ENCODE results near the gene VPS18. TPM values are rescaled to one million over a fixed set of nuclear protein-coding genes. Genes with fewer than 3 reads are reported as not detected.
A peak's percentile ranks its signal among the peaks of the same experiment; 100 is the strongest.
"Not testable (repeated sequence)": the region's sequence is repeated elsewhere in the genome, so short reads cannot be mapped to it uniquely, and the experiment has no call there.

Gene VPS18
- total RNA-seq: 32.9 and 41.5 TPM in 2 replicates

DNA sequence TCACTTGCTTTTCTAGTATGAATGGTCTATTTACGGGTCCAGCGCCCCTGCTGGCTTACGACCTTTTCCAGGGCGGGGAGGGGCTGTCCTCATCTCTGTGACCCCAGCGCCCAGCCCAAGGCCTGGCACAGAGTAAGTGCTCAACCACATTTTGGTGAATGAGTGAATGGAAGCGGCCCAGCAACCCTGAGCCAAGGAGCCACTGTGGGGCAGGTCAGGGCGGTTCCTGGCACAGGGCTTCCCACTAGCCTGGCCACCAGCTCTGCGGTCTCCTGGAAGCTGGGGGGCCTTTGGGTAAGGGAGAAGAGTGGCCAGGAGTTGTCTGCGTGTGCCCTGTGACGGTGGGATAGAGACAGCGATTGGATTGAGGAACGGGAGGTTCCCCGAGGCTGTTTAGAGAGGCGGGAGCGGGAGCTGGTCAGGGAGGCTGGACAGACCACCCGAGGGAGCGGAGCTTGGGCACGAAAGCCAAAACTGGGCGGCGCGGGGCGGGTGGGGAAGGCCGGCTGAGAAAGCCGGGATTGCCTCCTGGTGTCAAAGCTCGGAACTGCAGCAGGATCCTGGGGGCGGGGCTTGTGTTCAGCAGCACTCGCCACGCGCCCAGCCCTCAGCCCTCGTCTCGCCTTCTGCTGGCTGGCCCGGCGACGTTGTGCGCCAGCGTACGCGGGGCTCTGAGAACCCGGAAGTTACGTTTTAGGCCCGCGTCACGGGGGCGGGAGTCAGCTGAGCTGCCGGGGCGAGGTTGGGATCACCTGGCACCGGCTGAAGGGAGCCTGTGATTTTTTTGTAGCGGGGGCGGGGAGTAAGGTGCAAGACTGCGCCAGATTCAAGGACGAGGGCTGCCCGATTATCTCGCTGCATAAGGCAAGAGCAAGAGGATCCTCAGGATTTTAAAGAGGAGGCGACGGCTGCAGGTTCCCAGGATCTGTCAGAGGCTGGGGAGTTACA lies at the start of gene VPS18:
Gene VPS18, plus strand, starts transcription at position 718 of the 948 bp plus-strand sequence. CDS start 319 bp downstream, outside the sequence.
- DNase-seq (ENCODE audit: low read depth in 2 of 2): peak; percentile 98 to 99

GRCh38 chr15:40844696-40845030 lies 49.6 kb upstream of the VPS18 start:
- DNase-seq (ENCODE audit: low read depth in 2 of 2): peak in 1 of 2 donors; percentile 34

DNA sequence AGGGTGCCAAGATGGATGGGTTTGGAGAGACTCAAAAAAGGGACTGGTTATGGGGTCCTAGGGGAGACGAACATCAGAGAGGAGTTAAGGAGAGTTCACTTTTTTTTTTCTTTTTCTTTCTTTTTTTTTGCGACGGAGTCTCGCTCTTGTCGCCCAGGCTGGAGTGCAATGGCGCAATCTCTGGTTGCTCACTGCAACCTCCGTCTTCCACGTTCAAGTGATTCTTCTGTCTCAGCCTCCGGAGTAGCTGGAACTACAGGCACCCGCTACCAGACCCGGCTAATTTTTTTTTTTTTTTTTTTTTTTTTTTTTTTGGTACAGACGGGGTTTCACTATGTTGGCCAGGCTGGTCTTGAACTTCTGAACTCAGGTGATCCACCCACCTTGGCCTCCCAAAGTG lies 49.2 kb upstream of the VPS18 start:
- no peak for DNase-seq (ENCODE audit: low read depth in 2 of 2)

GRCh38 chr15:40845511-40846284 lies 48.6 kb upstream of the VPS18 start:
- no peak for DNase-seq (ENCODE audit: low read depth in 2 of 2)

DNA sequence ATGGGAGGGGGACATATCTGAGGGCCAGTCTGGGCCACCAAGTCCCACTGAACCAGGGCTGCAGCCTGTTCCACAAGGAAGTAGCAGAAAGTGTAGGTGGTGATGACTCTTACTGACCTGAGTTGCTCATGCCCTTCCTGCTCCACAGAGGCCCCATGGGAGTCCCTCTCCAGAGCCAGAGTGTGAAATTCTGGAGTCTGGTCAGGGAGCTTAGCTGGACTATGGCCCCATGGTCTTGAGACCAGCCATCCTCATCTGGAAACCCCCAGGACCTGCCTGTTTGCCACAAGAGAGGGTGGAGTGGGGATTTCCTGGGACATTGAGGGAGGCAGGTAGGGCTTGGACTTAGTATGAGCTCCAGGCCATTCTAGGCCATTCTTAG lies 47.4 kb upstream of the VPS18 start:
- DNase-seq (ENCODE audit: low read depth in 2 of 2): no peak

GRCh38 chr15:40847223-40847961 lies 46.9 kb upstream of the VPS18 start:
- no peak for DNase-seq (ENCODE audit: low read depth in 2 of 2)

DNA sequence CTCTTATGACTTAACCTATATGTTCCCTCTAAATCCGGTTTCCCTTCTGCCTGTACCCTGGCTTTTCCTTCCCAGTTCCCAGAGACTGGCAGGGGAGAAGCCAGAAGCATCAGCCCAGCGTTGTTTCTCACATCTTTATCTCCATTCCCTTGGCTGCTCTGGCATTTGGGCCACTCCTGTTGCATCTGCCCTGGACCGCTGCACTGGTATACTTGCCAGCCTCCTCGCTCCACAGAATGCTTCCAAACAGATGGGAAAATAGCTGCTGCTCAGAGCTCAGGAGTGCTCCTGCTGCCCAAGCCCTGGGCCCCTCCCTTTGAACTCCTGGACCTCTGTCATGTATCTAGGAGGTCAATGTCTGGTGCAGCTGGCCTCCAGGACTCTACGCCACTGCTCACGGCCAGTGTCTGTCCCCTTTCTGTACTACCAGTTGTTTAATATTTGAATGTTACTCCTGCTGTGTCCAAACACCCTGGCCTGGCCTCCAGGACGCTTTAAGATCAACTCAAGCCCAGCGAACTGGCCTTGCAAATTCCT lies 43.6 kb upstream of the VPS18 start:
- no peak for DNase-seq (ENCODE audit: low read depth in 2 of 2)

- no peak for DNase-seq (ENCODE audit: low read depth in 2 of 2)
These were observed 41.7 kb upstream of the VPS18 start for GRCh38 chr15:40852529-40852928.

DNA sequence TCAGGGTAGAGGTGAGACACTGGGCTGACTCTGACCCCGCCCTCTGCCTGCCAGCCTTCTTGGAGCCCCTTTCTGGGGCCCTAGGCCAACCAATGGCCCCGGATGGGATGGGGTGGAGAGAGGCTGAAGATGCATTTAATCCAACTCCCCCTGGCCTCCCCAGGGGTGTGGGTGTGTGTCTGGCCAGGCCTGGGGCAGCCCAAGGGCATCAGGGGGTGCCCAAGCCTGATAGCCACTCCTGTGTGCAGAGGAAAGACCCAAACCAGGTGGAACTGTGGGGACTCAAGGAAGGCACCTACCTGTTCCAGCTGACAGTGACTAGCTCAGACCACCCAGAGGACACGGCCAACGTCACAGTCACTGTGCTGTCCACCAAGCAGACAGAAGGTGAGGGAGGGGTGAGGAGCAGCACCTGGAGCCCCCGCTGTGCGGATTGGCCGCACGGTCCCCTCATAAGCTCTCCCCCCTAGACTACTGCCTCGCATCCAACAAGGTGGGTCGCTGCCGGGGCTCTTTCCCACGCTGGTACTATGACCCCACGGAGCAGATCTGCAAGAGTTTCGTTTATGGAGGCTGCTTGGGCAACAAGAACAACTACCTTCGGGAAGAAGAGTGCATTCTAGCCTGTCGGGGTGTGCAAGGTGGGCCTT lies 40.9 kb upstream of the VPS18 start:
- no peak for DNase-seq (ENCODE audit: low read depth in 2 of 2)

- DNase-seq (ENCODE audit: low read depth in 2 of 2): no peak
These were observed 40.1 kb upstream of the VPS18 start for GRCh38 chr15:40854161-40854560.

GRCh38 chr15:40855706-40856234 lies 38.5 kb upstream of the VPS18 start:
- DNase-seq (ENCODE audit: low read depth in 2 of 2): no peak

DNA sequence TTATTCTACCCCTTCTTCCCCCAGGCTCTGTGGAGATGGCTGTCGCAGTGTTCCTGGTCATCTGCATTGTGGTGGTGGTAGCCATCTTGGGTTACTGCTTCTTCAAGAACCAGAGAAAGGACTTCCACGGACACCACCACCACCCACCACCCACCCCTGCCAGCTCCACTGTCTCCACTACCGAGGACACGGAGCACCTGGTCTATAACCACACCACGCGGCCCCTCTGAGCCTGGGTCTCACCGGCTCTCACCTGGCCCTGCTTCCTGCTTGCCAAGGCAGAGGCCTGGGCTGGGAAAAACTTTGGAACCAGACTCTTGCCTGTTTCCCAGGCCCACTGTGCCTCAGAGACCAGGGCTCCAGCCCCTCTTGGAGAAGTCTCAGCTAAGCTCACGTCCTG lies 37.5 kb upstream of the VPS18 start:
- DNase-seq (ENCODE audit: low read depth in 2 of 2): no peak

DNA sequence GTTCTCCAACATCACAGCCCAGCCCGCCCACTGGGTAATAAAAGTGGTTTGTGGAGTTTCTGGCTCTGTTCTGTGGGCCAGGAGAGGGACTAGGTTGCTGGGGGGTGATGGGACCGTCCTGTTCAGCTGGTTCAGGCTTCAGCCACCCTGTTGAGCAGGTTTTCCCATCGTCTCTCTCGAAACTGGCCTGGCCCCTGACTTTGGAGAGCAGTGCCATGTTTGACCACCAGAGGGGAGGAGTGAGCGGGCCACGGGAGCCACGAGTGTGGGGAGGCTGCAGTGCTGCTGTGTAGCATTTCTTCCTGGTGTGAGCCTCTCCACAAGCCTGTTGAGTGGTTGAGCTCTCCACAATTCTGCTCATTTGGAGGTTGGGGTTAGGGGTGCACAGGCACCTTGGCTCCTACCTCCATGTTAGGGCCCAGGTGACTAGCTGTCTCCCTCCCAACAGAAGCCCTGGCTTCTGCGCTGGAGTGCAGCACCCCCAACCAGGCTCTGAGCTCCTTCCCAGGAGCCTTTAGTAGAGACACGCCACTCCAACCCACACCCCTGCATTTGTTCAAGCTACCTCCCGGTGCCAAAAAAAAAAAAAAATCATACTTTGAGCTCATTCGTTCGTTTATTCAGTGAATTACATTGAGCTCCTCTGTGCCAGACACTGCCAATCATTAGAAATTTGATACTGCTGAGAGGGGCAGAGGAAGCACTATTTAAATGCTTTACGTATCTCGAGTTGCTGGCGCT lies 36.5 kb upstream of the VPS18 start:
- peak; percentile 61 to 76 for DNase-seq (ENCODE audit: low read depth in 2 of 2)

DNA sequence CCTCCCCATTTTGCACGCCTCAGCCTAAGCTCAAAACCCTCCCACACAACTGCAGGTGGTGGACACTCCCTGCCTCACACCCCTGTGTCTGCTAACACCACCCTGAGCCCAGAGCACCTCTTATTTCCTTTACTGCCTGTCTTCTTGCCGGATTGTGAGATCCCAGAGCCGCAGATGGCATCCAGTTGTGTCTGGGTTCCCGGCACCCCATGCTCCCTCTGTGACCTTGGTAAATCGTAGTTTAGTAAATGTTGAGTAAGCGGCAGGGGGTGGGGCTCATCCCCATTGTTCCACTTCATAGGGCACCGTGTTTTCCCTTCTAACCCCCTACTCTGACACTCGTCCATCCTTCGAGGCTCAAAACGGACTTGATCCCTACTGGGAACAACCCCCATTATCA lies 35.5 kb upstream of the VPS18 start:
- no peak for DNase-seq (ENCODE audit: low read depth in 2 of 2)

- DNase-seq (ENCODE audit: low read depth in 2 of 2): peak; percentile 82 to 83
These were observed 34.9 kb upstream of the VPS18 start for GRCh38 chr15:40859206-40859851.

DNA sequence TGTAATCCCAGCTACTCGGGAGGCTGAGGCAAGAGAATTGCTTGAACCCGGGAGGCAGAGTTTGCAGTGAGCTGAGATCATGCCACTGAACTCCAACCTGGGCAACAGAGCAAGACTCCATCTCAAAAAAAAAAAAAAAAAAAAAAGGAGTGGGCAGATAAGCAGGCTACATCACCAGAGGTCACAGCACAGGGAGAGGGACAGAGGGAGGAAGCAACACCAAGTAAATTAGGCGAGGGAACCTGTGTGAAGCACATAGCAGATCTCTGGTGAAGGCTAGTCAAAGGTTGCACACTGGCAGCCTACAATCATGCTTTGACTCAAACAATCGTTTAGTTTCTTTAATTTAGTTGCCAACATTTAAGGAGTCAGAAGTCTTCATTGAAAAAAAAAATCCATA lies 33.1 kb upstream of the VPS18 start:
- not testable (repeated sequence) for DNase-seq (ENCODE audit: low read depth in 2 of 2)

DNA sequence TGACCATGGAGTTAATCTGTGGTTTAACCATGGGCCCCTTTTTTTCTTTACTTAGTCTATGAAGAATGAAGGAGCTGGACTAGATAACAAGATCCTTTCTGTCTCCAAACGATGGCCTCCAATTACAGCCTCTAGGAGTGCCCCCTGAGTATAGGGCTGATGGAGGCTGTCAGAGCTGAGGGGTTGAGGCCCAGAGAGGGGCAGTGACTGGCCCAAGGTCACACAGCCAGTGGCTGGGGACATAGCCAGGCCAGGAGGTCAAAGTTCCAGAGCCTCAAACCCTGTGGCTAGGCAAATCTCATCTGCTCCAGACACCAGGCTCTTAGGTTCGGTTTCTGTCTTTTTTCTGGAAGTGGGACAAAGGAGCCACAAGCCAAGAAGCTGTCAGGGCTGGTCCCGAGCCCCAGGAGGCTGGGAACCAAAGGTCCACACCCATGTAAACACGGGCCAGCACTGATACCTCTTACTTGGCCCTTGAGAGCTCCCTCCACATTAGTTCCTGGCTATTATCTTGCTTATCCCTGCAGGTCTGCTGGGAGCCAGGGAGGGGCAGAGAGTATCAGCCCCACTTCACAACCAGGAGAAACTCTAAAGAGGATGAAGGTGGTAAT lies 30.5 kb upstream of the VPS18 start:
- no peak for DNase-seq (ENCODE audit: low read depth in 2 of 2)

- DNase-seq (ENCODE audit: low read depth in 2 of 2): no peak
These were observed 27.1 kb upstream of the VPS18 start for GRCh38 chr15:40867199-40867598.

DNA sequence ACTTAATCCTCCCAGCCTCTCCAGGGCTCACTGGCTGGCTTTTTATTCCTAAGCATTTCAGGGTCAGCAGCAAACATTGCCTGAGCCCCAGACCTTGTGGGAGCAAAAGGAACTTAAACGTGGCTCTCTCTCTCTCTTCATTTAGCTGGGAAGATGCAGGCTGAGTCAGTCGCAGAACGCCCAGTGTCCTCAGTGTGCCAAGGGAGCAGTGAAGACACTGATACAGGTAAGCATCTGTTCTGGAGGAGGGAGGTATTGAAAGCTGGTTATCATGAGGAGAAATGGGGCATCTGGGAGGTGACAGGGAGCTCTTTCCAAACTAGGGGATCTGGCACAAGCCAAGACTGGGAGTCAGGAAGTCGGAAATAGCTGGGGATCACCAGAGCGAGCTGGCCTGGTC lies 24.6 kb upstream of the VPS18 start:
- DNase-seq (ENCODE audit: low read depth in 2 of 2): no peak
